Caco-2 (cell line): ENCODE measurements around the gene PDGFC. TPM values are rescaled to one million over a fixed set of nuclear protein-coding genes. Genes with fewer than 3 reads are reported as not detected.

Source experiments
- BruUV-seq: library from RNA; stranded (reverse); fragments of 400-500 nt; replicated peaks from 2 replicates; lab custom pipeline; 2021; lab: Mats Ljungman, UMichigan
- CTCF ChIA-PET: fragments of 300-600 bp; sonication (Branson Sonifier 250); formaldehyde crosslinking; loops from one replicate; lab custom pipeline; 2022; ENCODE audit warnings: antibody characterized with exemption; lab: Charles Lee
- POLR2A ChIA-PET: fragments of 300-600 bp; sonication (Branson Sonifier 250); formaldehyde crosslinking; loops from one replicate; lab custom pipeline; 2022; ENCODE audit warnings: antibody characterized with exemption; lab: Charles Lee
- DNase-seq, 2 experiments: peaks; one replicate each; pipeline versions ENCODE4 v3.0.0 to v3.0.0-alpha.2; 2020 to 2022
- H3K27me3 ChIP-seq: replicated peaks from 2 replicates; pipeline ENCODE4 v1.6.0; 2011; ENCODE audit warnings: low read length; ENCODE audit not compliant: control insufficient read depth, insufficient read depth
- H3K36me3 ChIP-seq: 2 replicates; pipeline ENCODE4 v1.5.1; 2011; ENCODE audit warnings: low read length; ENCODE audit not compliant: control insufficient read depth, insufficient read depth
- H3K4me1 ChIP-seq: fragments of 250-450 bp; sonication (Bioruptor Pico); 2 replicates; pipeline ENCODE4 v1.5.1; 2020; ENCODE audit warnings: mild to moderate bottlenecking
- H3K4me3 ChIP-seq: 2 replicates; pipeline ENCODE4 v1.5.1; 2011; ENCODE audit warnings: low read depth, mild to moderate bottlenecking, control low read depth, low read length
- H3K9me3 ChIP-seq: fragments of 250-450 bp; sonication (Bioruptor Pico); 2 replicates; pipeline ENCODE4 v1.5.1; 2020; ENCODE audit warnings: mild to moderate bottlenecking, moderate library complexity
- H3K27ac Mint-ChIP-seq: one replicate; pipeline ENCODE4 v1.8.0; 2022; ENCODE audit warnings: mixed read lengths; ENCODE audit not compliant: unreplicated experiment
- H3K27me3 Mint-ChIP-seq: one replicate; pipeline ENCODE4 v1.8.0; 2022; ENCODE audit warnings: mixed read lengths; ENCODE audit not compliant: insufficient read depth, unreplicated experiment
- H3K36me3 Mint-ChIP-seq: one replicate; pipeline ENCODE4 v1.8.0; 2022; ENCODE audit warnings: mild to moderate bottlenecking, mixed read lengths; ENCODE audit not compliant: insufficient read depth, unreplicated experiment
- H3K4me1 Mint-ChIP-seq: one replicate; pipeline ENCODE4 v1.8.0; 2022; ENCODE audit warnings: low read depth, mixed read lengths; ENCODE audit not compliant: unreplicated experiment
- H3K4me3 Mint-ChIP-seq: one replicate; pipeline ENCODE4 v1.8.0; 2022; ENCODE audit warnings: mild to moderate bottlenecking, moderate library complexity, mixed read lengths; ENCODE audit not compliant: unreplicated experiment
- H3K9me3 Mint-ChIP-seq: one replicate; pipeline ENCODE4 v1.8.0; 2022; ENCODE audit warnings: mixed read lengths; ENCODE audit not compliant: unreplicated experiment
- intact Hi-C: fragments of 100-400 bp; cut with micrococcal nuclease; formaldehyde crosslinking; loops from one replicate; pipeline ENCODE4 v1.10.0; 2022; ENCODE audit not compliant: unreplicated experiment
- total RNA-seq: library from RNA; stranded (reverse); gene quantifications from 2 replicates; pipeline ENCODE4 v1.2.3, GENCODE V29; 2022
- TF ChIP-seq, protein P1 (sequence below), 2 experiments: fragments of 200-600 bp in 1 of 2; IDR thresholded peaks; 1 replicate in 1 of 2; 2 replicates in 1 of 2; pipeline versions ENCODE4 v1.5.1 to v1.8.0; 2011 to 2022; ENCODE audit warnings: antibody characterized with exemption in 1 of 2, control low read depth in 1 of 2, inconsistent platforms in 1 of 2, low read depth in 1 of 2, low read length in 1 of 2, mild to moderate bottlenecking in 1 of 2, moderate library complexity in 1 of 2; ENCODE audit not compliant: insufficient read depth in 1 of 2, severe bottlenecking in 1 of 2, unreplicated experiment in 1 of 2

Gene PDGFC
- total RNA-seq, 1 experiment from 2014 or later, result 9.5 TPM

DNA sequence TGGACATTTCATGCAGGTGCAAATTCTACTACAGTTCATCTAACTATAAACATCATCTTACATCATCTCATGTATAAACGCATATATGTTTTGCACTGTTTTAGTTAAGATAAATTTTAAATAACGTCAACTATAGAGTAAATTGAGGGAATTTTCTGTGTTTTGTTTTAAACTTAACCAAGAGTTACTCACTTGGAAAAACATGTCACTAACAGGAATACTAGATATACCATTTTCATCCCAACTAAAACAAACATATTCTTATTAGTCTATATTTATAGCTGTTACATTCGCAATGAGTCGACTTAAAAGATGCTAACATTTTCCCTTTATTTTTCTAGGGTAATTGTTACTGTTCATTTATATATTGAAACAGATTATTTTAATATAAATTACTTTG is 159.6 kb downstream of the PDGFC start:
- no peak overlapping the region for H3K4me3 Mint-ChIP-seq
- no peak overlapping the region for H3K4me3 ChIP-seq
- H3K36me3 ChIP-seq, result no peaks in the 10 kb centered on the region
- no peaks in the 10 kb centered on the region for H3K27me3 Mint-ChIP-seq
- POLR2A ChIA-PET, result no interaction called here
- no peaks in the 10 kb centered on the region for H3K9me3 Mint-ChIP-seq
- H3K4me1 ChIP-seq, result no peaks in the 10 kb centered on the region
- DNase-seq, result no peak
- H3K9me3 ChIP-seq, result no peaks in the 10 kb centered on the region
- BruUV-seq, result no TSS peak
- no peaks in the 10 kb centered on the region for H3K27me3 ChIP-seq
- CTCF ChIA-PET, result no interaction called here
- no peaks in the 10 kb centered on the region for H3K36me3 Mint-ChIP-seq
- no peak overlapping the region for H3K27ac Mint-ChIP-seq
- TF ChIP-seq, protein P1, sequence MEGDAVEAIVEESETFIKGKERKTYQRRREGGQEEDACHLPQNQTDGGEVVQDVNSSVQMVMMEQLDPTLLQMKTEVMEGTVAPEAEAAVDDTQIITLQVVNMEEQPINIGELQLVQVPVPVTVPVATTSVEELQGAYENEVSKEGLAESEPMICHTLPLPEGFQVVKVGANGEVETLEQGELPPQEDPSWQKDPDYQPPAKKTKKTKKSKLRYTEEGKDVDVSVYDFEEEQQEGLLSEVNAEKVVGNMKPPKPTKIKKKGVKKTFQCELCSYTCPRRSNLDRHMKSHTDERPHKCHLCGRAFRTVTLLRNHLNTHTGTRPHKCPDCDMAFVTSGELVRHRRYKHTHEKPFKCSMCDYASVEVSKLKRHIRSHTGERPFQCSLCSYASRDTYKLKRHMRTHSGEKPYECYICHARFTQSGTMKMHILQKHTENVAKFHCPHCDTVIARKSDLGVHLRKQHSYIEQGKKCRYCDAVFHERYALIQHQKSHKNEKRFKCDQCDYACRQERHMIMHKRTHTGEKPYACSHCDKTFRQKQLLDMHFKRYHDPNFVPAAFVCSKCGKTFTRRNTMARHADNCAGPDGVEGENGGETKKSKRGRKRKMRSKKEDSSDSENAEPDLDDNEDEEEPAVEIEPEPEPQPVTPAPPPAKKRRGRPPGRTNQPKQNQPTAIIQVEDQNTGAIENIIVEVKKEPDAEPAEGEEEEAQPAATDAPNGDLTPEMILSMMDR (IDR thresholded peaks at IDR 0.05; ENCODE audit: insufficient read depth in 1 of 2, low read depth in 1 of 2, low read length in 1 of 2, severe bottlenecking in 1 of 2, unreplicated experiment in 1 of 2), result no peak
- no peaks in the 10 kb centered on the region for H3K4me1 Mint-ChIP-seq
- intact Hi-C loops, result no loop called here

DNA sequence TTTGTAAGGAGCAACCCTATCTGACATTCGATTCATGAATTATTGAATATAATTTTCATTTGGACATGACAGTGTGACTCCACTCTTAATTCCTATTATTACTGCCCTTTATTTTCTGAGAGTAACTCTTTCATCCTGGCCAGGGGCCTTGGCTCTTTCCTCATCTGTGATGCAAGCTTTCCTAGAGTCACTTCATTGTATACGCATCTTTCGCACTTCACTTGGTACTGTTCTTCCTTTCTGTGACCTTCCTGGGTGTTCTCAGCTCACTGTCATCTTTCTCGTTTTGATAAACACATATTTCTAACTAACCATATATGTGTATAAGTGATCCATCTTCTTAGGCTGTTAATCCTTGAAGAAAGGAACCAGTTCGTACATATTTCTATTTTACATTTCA is 160.3 kb downstream of the PDGFC start:
- Mint-ChIP-seq H3K4me1 (no peaks in the 10 kb centered on the region), H3K36me3 (no peaks in the 10 kb centered on the region), H3K27me3 (no peaks in the 10 kb centered on the region), H3K4me3 (no peak overlapping the region), H3K9me3 (no peaks in the 10 kb centered on the region), H3K27ac (no peak overlapping the region)
- Histone ChIP-seq H3K36me3 (no peaks in the 10 kb centered on the region), H3K4me3 (no peak overlapping the region), H3K27me3 (no peaks in the 10 kb centered on the region), H3K9me3 (no peaks in the 10 kb centered on the region), H3K4me1 (no peaks in the 10 kb centered on the region)
- CTCF ChIA-PET, result no interaction called here
- intact Hi-C loops, result no loop called here
- no peak for DNase-seq
- TF ChIP-seq, protein P1 (IDR thresholded peaks at IDR 0.05; ENCODE audit: insufficient read depth in 1 of 2, low read depth in 1 of 2, low read length in 1 of 2, severe bottlenecking in 1 of 2, unreplicated experiment in 1 of 2), result no peak
- BruUV-seq, result no TSS peak
- POLR2A ChIA-PET, result no interaction called here

DNA sequence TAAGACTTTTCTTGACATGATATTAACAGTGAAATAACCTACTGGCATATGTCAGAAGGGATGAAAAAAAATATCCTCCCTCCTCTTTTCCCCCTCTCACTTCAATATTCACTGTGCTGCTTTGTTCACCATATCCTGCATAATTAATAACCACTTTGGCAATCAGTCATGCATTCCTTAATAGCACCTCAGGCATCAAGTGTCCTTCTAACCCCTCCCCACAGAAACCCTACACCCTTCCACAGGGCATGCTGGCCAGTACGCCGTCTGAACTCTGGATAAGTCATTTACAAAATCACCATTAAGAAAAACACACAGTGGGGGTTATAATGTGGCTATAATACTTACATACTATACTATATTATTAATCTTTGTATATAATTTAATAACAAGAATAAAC is 165.9 kb downstream of the PDGFC start:
- no peak overlapping the region for H3K4me3 ChIP-seq
- Mint-ChIP-seq H3K9me3 (no peaks in the 10 kb centered on the region), H3K27me3 (no peaks in the 10 kb centered on the region), H3K27ac (no peak overlapping the region), H3K4me3 (no peak overlapping the region), H3K36me3 (no peaks in the 10 kb centered on the region), H3K4me1 (no peaks in the 10 kb centered on the region)
- ChIA-PET POLR2A (no interaction called here), CTCF (no interaction called here)
- no peaks in the 10 kb centered on the region for H3K27me3 ChIP-seq
- DNase-seq, result no peak
- intact Hi-C loops, result no loop called here
- BruUV-seq, result no TSS peak
- no peaks in the 10 kb centered on the region for H3K36me3 ChIP-seq
- no peaks in the 10 kb centered on the region for H3K9me3 ChIP-seq
- TF ChIP-seq, protein P1 (IDR thresholded peaks at IDR 0.05; ENCODE audit: insufficient read depth in 1 of 2, low read depth in 1 of 2, low read length in 1 of 2, severe bottlenecking in 1 of 2, unreplicated experiment in 1 of 2), result no peak
- no peaks in the 10 kb centered on the region for H3K4me1 ChIP-seq
